Activated CD4-positive, CD25-positive, alpha-beta regulatory T cell treated with anti-CD3 and anti-CD28 coated beads, Interleukin-2, amount 50 U/mL, for 24 hours (primary cell): Measurements from ENCODE around the gene B4GALNT4.
"Not testable (repeated sequence)": the region's sequence is repeated elsewhere in the genome, so short reads cannot be mapped to it uniquely, and the experiment has no call there.

Source experiments
- ATAC-seq, 2 donors: fragments of 150-1000 bp; cut with Tn5 transposase; one replicate each; pipeline ENCODE4 v1.10.0; 2021; ENCODE audit warnings: mild to moderate bottlenecking in 1 of 2, moderate library complexity in 1 of 2

The B4GALNT4 gene

GRCh38 chr11:394034-394857, 24.9 kb downstream of the B4GALNT4 start, which contains the start of gene PKP3:
TSS of gene PKP3 (plus strand) at chr11:394209. CDS start at chr11:394293, 84 bp downstream.
- ATAC-seq = no peak

GRCh38 chr11:394858-395655, 25.8 kb downstream of the B4GALNT4 start:
- ATAC-seq = no peak

GRCh38 chr11:395866-396265, 26.6 kb downstream of the B4GALNT4 start:
- ATAC-seq = no peak

GRCh38 chr11:396511-396947, 27.2 kb downstream of the B4GALNT4 start:
- ATAC-seq = peak in 1 of 2 donors; percentile 30

- ATAC-seq = peak; percentile 58 to 85
These were observed 27.7 kb downstream of the B4GALNT4 start for GRCh38 chr11:396948-397548.

GRCh38 chr11:398826-399225, 29.5 kb downstream of the B4GALNT4 start:
- no peak for ATAC-seq

- no peak for ATAC-seq
These were observed 30.5 kb downstream of the B4GALNT4 start for GRCh38 chr11:399731-400211.

- ATAC-seq = no peak
These were observed 31.0 kb downstream of the B4GALNT4 start for GRCh38 chr11:400241-400689.

GRCh38 chr11:401196-401595, 31.9 kb downstream of the B4GALNT4 start:
- ATAC-seq = not testable (repeated sequence)

GRCh38 chr11:403021-403760, 33.9 kb downstream of the B4GALNT4 start:
- no peak for ATAC-seq

- no peak for ATAC-seq
These were observed 34.6 kb downstream of the B4GALNT4 start for GRCh38 chr11:403761-404431.

GRCh38 chr11:404551-405264, 35.4 kb downstream of the B4GALNT4 start:
- ATAC-seq = no peak

GRCh38 chr11:405323-405953, 36.1 kb downstream of the B4GALNT4 start:
- no peak for ATAC-seq

- no peak for ATAC-seq
These were observed 36.9 kb downstream of the B4GALNT4 start for GRCh38 chr11:405954-406795.

GRCh38 chr11:406796-407650, 37.7 kb downstream of the B4GALNT4 start:
- ATAC-seq = peak; percentile 95 to 96

- peak in 1 of 2 donors; percentile 1 for ATAC-seq
These were observed 38.4 kb downstream of the B4GALNT4 start for GRCh38 chr11:407651-408123.

GRCh38 chr11:408154-409007, 39.1 kb downstream of the B4GALNT4 start:
- ATAC-seq = no peak
